Lower lobe of right lung (tissue), 2 donors: ENCODE results near the gene METTL6. TPM values are rescaled to one million over a fixed set of nuclear protein-coding genes. Genes with fewer than 3 reads are reported as not detected.
A peak's percentile ranks its signal among the peaks of the same experiment; 100 is the strongest.
"Not testable (repeated sequence)": the region's sequence is repeated elsewhere in the genome, so short reads cannot be mapped to it uniquely, and the experiment has no call there.

ENCODE experiments used
- ATAC-seq, 2 donors: fragments of 200-7000 bp; cut with Tn5 transposase; one replicate each; pipeline ENCODE4 v1.9.1; 2020 to 2022; ENCODE audit warnings: mild to moderate bottlenecking in 2 of 2, moderate library complexity in 2 of 2
- DNase-seq: peaks from one replicate; pipeline ENCODE4 v3.0.0-alpha.2; 2020
- H3K27ac ChIP-seq: fragments of 200-600 bp; one replicate; pipeline ENCODE4 v1.8.0; 2022
- H3K27me3 ChIP-seq: fragments of 200-600 bp; one replicate; pipeline ENCODE4 v1.8.0; 2022; ENCODE audit warnings: low read depth
- H3K36me3 ChIP-seq: fragments of 200-600 bp; one replicate; pipeline ENCODE4 v1.8.0; 2022; ENCODE audit warnings: mild to moderate bottlenecking
- H3K4me1 ChIP-seq: fragments of 200-600 bp; one replicate; pipeline ENCODE4 v1.8.0; 2022
- H3K4me3 ChIP-seq: fragments of 200-600 bp; one replicate; pipeline ENCODE4 v1.8.0; 2022; ENCODE audit warnings: mild to moderate bottlenecking
- H3K9me3 ChIP-seq: fragments of 200-600 bp; one replicate; pipeline ENCODE4 v1.8.0; 2022
- CTCF ChIP-seq: fragments of 200-600 bp; IDR thresholded peaks from one replicate; pipeline ENCODE4 v1.8.0; 2022; ENCODE audit warnings: antibody characterized with exemption, mild to moderate bottlenecking
- intact Hi-C: fragments of 100-400 bp; cut with DNase I; formaldehyde crosslinking; loops from one replicate; pipeline ENCODE4 v1.11.0; 2022
- total RNA-seq: library from RNA; stranded (reverse); fragmentation: NEBNext Ultra II Directional; extraction: Animal tissue kit (Norgen Biotek cat#: 25700); gene quantifications from one replicate; pipeline ENCODE4 v1.2.1, GENCODE V29; 2021
- donor health status: DM: no; HTN: yes; CAD: no; lungs with severe emphysema.

Gene METTL6
- total RNA-seq, 1 donor from 2014 or later, result 18.1 TPM

- peaks cover 36% of the 10 kb centered on the region for H3K4me1 ChIP-seq
- H3K4me3 ChIP-seq, result peak overlapping the region; percentile 84
- no peak for ATAC-seq
- DNase-seq, result no peak
- intact Hi-C loops, result no loop called here
- H3K9me3 ChIP-seq, result no peaks in the 10 kb centered on the region
- H3K27me3 ChIP-seq, result no peaks in the 10 kb centered on the region
- H3K27ac ChIP-seq, result no peak overlapping the region
- peaks cover 50% of the 10 kb centered on the region for H3K36me3 ChIP-seq
- no peak for TF ChIP-seq CTCF
Measured at GRCh38 chr3:15429080-15429479, 1.7 kb upstream of the METTL6 start.

- TF ChIP-seq CTCF, result no peak
- H3K4me1 ChIP-seq, result peaks cover 36% of the 10 kb centered on the region
- H3K9me3 ChIP-seq, result no peaks in the 10 kb centered on the region
- peaks cover 49% of the 10 kb centered on the region for H3K36me3 ChIP-seq
- ATAC-seq (peak; percentile 41 to 57), DNase-seq (no peak)
- peak overlapping the region; percentile 84 for H3K4me3 ChIP-seq
- no peaks in the 10 kb centered on the region for H3K27me3 ChIP-seq
- H3K27ac ChIP-seq, result no peak overlapping the region
- intact Hi-C loops, result no loop called here
Measured at GRCh38 chr3:15428539-15428938, 1.2 kb upstream of the METTL6 start.

DNA sequence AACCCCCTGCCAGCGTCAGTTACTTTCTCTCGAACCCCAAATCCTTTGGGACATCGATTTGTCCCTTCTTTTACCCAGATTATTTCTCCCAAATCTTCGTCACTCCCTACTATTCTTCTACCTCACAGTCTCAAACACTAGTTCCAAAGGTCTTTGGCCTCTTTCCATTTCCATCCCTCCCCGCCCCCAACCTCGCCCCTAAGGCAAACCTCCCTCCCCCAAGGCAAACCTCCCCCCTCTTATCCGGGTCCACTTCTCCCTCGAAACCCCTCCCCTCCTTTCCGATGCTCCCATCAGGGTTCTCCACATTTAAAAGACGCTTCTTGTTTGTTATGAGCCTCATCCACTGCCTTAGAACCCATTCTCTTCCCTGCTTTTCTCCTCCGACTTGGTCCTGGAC lies 637 bp upstream of the METTL6 start:
- Histone ChIP-seq H3K9me3 (no peaks in the 10 kb centered on the region), H3K27me3 (no peaks in the 10 kb centered on the region), H3K4me1 (peaks cover 36% of the 10 kb centered on the region), H3K27ac (peak overlapping the region; percentile 87), H3K36me3 (peaks cover 49% of the 10 kb centered on the region), H3K4me3 (peak overlapping the region; percentile 84)
- DNase-seq, result no peak
- no peak for TF ChIP-seq CTCF
- intact Hi-C loops, result no loop called here
- ATAC-seq, result peak; percentile 35 to 37

- ATAC-seq (no peak), DNase-seq (no peak)
- H3K4me1 ChIP-seq, result peaks cover 36% of the 10 kb centered on the region
- H3K4me3 ChIP-seq, result peak overlapping the region; percentile 84
- H3K27ac ChIP-seq, result peak overlapping the region; percentile 87
- no peaks in the 10 kb centered on the region for H3K9me3 ChIP-seq
- TF ChIP-seq CTCF, result no peak
- intact Hi-C loops, result no loop called here
- H3K36me3 ChIP-seq, result peaks cover 49% of the 10 kb centered on the region
- no peaks in the 10 kb centered on the region for H3K27me3 ChIP-seq
Measured at GRCh38 chr3:15426579-15427118, 695 bp downstream of the METTL6 start.

- peaks cover 76% of the 10 kb centered on the region for H3K36me3 ChIP-seq
- intact Hi-C loops, result no loop called here
- H3K9me3 ChIP-seq, result no peaks in the 10 kb centered on the region
- no peak for DNase-seq
- no peak for TF ChIP-seq CTCF
- H3K27me3 ChIP-seq, result no peaks in the 10 kb centered on the region
- H3K4me3 ChIP-seq, result no peak overlapping the region
- H3K4me1 ChIP-seq, result peaks cover 5% of the 10 kb centered on the region
- ATAC-seq, result no peak
- H3K27ac ChIP-seq, result no peak overlapping the region
Measured at GRCh38 chr3:15420871-15421270, 6.5 kb downstream of the METTL6 start.

DNA sequence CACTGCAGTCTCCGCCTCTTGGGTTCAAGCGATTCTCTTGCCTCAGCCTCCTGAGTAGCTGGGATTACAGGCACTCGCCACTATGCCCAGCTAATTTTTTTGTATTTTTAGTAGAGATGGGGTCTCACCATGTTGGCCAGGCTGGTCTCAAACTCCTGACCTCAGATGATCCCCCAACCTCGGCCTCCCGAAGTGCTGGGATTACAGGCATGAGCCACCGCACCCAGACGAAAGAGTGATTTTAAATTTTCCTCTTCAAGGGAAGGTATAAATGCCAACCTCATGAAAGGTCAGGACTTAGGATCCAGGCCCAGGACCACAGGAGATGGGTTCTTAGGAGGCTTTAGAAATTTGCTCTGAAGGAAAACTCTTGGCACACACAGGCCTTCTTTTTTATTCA lies 16.4 kb downstream of the METTL6 start:
- DNase-seq, H3K4me3 ChIP-seq, H3K9me3 ChIP-seq, intact Hi-C loops, H3K27ac ChIP-seq, H3K27me3 ChIP-seq, ATAC-seq: not testable (repeated sequence)
- peaks cover 71% of the 10 kb centered on the region for H3K36me3 ChIP-seq
- H3K4me1 ChIP-seq, result peaks cover 12% of the 10 kb centered on the region
